Panc1 (cell line): Measurements from ENCODE around the gene TSPAN7. TPM values are rescaled to one million over a fixed set of nuclear protein-coding genes. Genes with fewer than 3 reads are reported as not detected.

ENCODE experiments used
- ATAC-seq: fragments of 200-7000 bp; cut with Tn5 transposase; 2 replicates; pipeline ENCODE4 v1.9.1; 2020; ENCODE audit warnings: mild to moderate bottlenecking, moderate library complexity
- BruUV-seq: library from RNA; stranded (reverse); fragments of 400-500 nt; replicated peaks from 2 replicates; lab custom pipeline; 2021; lab: Mats Ljungman, UMichigan
- CTCF ChIA-PET: fragments of 300-600 bp; sonication (Branson Sonifier 250); formaldehyde crosslinking; loops from one replicate; lab custom pipeline; 2022; ENCODE audit warnings: antibody characterized with exemption; lab: Charles Lee
- POLR2A ChIA-PET: fragments of 300-600 bp; sonication (Branson Sonifier 250); formaldehyde crosslinking; loops from one replicate; lab custom pipeline; 2022; ENCODE audit warnings: antibody characterized with exemption; lab: Charles Lee
- DNase-seq: peaks from one replicate; pipeline ENCODE4 v3.0.0-alpha.2; 2010; ENCODE audit warnings: low read depth, low spot score
- H3K27ac ChIP-seq: 2 replicates; pipeline ENCODE4 v1.5.1; 2011; ENCODE audit warnings: mild to moderate bottlenecking, low read length, inconsistent platforms
- H3K27me3 ChIP-seq: fragments of 200-500 bp; sonication (Bioruptor generic); 2 replicates; pipeline ENCODE4 v1.6.0; 2014; ENCODE audit warnings: low read length, inconsistent platforms; ENCODE audit not compliant: control insufficient read depth, insufficient read depth
- H3K36me3 ChIP-seq: fragments of 200-500 bp; sonication (Bioruptor generic); 2 replicates; pipeline ENCODE4 v1.5.1; 2014; ENCODE audit warnings: inconsistent platforms, mild to moderate bottlenecking, low read length, moderate library complexity; ENCODE audit not compliant: control insufficient read depth, insufficient read depth
- H3K4me1 ChIP-seq: 2 replicates; pipeline ENCODE4 v1.5.1; 2011; ENCODE audit warnings: inconsistent platforms, mild to moderate bottlenecking, low read length, moderate library complexity; ENCODE audit not compliant: control insufficient read depth, insufficient read depth
- H3K4me3 ChIP-seq, 2 experiments: 2 replicates each; pipeline ENCODE4 v1.5.1; 2011 to 2012; ENCODE audit warnings: low read depth in 2 of 2, low read length in 2 of 2, mild to moderate bottlenecking in 2 of 2, inconsistent platforms in 1 of 2, moderate library complexity in 1 of 2
- H3K9me3 ChIP-seq: fragments of 200-500 bp; sonication (Bioruptor generic); 2 replicates; pipeline ENCODE4 v1.5.1; 2014; ENCODE audit warnings: low read depth, mild to moderate bottlenecking, inconsistent platforms, low read length, moderate library complexity; ENCODE audit not compliant: control insufficient read depth, insufficient read depth
- POLR2AphosphoS5 ChIP-seq: IDR thresholded peaks from 2 replicates; pipeline ENCODE4 v1.6.1; 2012; ENCODE audit warnings: mild to moderate bottlenecking, low read depth, low read length, moderate library complexity
- REST ChIP-seq, 2 experiments: IDR thresholded peaks; 2 replicates each; pipeline ENCODE4 v1.6.1; 2011 to 2012; ENCODE audit warnings: low read depth in 2 of 2, control low read depth in 1 of 2, low read length in 1 of 2, mild to moderate bottlenecking in 1 of 2, moderate library complexity in 1 of 2; ENCODE audit not compliant: insufficient read depth in 1 of 2
- SIN3A ChIP-seq: IDR thresholded peaks from 2 replicates; pipeline ENCODE4 v1.6.1; 2012; ENCODE audit warnings: low read depth, mild to moderate bottlenecking, low read length, moderate library complexity, borderline replicate concordance; ENCODE audit not compliant: insufficient read depth
- TCF7L2 ChIP-seq: IDR thresholded peaks from 2 replicates; pipeline ENCODE4 v1.6.1; 2011; ENCODE audit warnings: mild to moderate bottlenecking, low read depth, low read length, inconsistent platforms
- in situ Hi-C: cut with HindIII; loops from 2 replicates; pipeline ENCODE4 v1.10.0; 2016; ENCODE audit warnings: low sequenced_read_pairs, low pct_unique_long_range_greater_than_20kb
- intact Hi-C: fragments of 100-400 bp; cut with micrococcal nuclease; formaldehyde crosslinking; loops from one replicate; pipeline ENCODE4 v1.10.0; 2022; ENCODE audit not compliant: unreplicated experiment
- total RNA-seq: library from RNA; stranded (reverse); gene quantifications from one replicate; pipeline ENCODE4 v1.2.1, GENCODE V29; 2021; ENCODE audit not compliant: unreplicated experiment
- TF ChIP-seq, protein P1 (sequence below): fragments of 450-650 bp; IDR thresholded peaks from 2 replicates; pipeline ENCODE4 v1.5.1; 2017; ENCODE audit warnings: mild to moderate bottlenecking

Gene TSPAN7
- total RNA-seq, 1 experiment from 2014 or later: 0.13 TPM

GRCh38 chrX:38558686-38559085, 2.7 kb upstream of the TSPAN7 start:
- H3K4me3 ChIP-seq: no peak overlapping the region
- H3K4me1 ChIP-seq: no peaks in the 10 kb centered on the region
- ATAC-seq (no peak), DNase-seq (no peak)
- TF ChIP-seq POLR2AphosphoS5 (no peak), SIN3A (no peak), REST (IDR thresholded peaks at IDR 0.05; ENCODE audit: insufficient read depth in 1 of 2, low read depth in 2 of 2, low read length in 1 of 2) (no peak)
- TF ChIP-seq, protein P1, sequence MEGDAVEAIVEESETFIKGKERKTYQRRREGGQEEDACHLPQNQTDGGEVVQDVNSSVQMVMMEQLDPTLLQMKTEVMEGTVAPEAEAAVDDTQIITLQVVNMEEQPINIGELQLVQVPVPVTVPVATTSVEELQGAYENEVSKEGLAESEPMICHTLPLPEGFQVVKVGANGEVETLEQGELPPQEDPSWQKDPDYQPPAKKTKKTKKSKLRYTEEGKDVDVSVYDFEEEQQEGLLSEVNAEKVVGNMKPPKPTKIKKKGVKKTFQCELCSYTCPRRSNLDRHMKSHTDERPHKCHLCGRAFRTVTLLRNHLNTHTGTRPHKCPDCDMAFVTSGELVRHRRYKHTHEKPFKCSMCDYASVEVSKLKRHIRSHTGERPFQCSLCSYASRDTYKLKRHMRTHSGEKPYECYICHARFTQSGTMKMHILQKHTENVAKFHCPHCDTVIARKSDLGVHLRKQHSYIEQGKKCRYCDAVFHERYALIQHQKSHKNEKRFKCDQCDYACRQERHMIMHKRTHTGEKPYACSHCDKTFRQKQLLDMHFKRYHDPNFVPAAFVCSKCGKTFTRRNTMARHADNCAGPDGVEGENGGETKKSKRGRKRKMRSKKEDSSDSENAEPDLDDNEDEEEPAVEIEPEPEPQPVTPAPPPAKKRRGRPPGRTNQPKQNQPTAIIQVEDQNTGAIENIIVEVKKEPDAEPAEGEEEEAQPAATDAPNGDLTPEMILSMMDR: no peak
- H3K27ac ChIP-seq: no peak overlapping the region
- no TSS peak for BruUV-seq
- no peaks in the 10 kb centered on the region for H3K27me3 ChIP-seq
- H3K9me3 ChIP-seq: no peaks in the 10 kb centered on the region
- in situ Hi-C loops (no loop called here), intact Hi-C loops (no loop called here)
- no peaks in the 10 kb centered on the region for H3K36me3 ChIP-seq
- CTCF ChIA-PET: no interaction called here
- POLR2A ChIA-PET: no interaction called here

- in situ Hi-C loops: no loop called here
- no peak for ATAC-seq
These were observed 591 bp upstream of the TSPAN7 start for GRCh38 chrX:38560776-38561125.

More at GRCh38 chrX:38560776-38561125, 591 bp upstream of the TSPAN7 start:
- TF ChIP-seq TCF7L2 (no peak), POLR2AphosphoS5 (no peak), SIN3A (no peak), REST (IDR thresholded peaks at IDR 0.05; ENCODE audit: insufficient read depth in 1 of 2, low read depth in 2 of 2, low read length in 1 of 2) (no peak)
- TF ChIP-seq, protein P1: no peak
- Histone ChIP-seq H3K27me3 (no peaks in the 10 kb centered on the region), H3K9me3 (no peaks in the 10 kb centered on the region), H3K36me3 (no peaks in the 10 kb centered on the region), H3K27ac (no peak overlapping the region), H3K4me1 (no peaks in the 10 kb centered on the region), H3K4me3 (peak overlapping the region; percentile 27 to 43)
- CTCF ChIA-PET: no interaction called here
- BruUV-seq: no TSS peak
- POLR2A ChIA-PET: no interaction called here
- intact Hi-C loops: no loop called here
- DNase-seq: no peak
